NOMO-1 treated with dmso at 0.1 percent for 144 hours (cell line): ENCODE data around the gene MYF6.

ENCODE experiments used
- DNase-seq: peaks from one replicate; lab custom pipeline; 2025; ENCODE audit not compliant: unreplicated experiment; lab: John Stamatoyannopoulos, UW

The MYF6 gene

DNA sequence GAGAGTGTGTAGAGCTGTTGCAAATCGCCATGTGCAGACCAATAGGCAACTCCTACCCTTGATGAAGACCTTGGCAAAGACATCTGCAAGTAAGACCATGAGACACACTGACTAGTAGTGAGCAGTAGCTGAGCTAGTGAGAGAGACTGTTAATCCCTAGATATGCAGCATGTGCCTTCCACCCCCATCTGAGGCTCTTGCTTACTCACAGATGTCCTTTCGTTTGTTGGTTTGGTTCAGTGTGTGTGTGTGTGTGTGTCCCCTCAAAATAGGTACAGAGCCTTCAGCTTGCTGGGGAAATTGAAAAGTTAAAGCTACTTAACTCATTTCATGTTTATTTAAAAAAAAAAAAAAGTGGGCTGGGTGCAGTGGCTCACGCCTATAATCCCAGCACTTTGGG, 46.8 kb downstream of the MYF6 start:
- no peak for DNase-seq

DNA sequence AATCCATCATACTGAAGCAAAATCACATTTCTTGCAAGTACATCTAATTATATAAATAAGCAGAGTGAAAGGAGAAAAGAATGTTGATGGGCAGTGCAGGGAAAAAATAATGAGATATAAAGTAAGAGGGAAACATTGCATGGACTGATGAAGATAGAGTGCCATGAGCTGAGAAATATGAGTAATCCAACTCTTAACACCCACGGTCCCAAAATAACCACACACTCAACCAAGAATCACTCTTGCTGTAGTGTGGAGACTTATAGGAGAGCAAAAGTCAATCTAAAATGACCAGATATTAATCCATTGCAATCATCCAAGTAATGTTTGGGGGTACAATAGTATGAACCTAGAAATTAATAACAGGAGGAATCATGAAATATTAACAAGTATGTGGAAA, 49.4 kb downstream of the MYF6 start:
- no peak for DNase-seq
